GM20000 (cell line): ENCODE measurements around the gene INMT.

Experiments used
- DNase-seq: peaks from one replicate; pipeline ENCODE4 v3.0.0; 2012; ENCODE audit warnings: low spot score
- CTCF ChIP-seq: IDR thresholded peaks from 2 replicates; pipeline ENCODE4 v1.5.1; 2012; ENCODE audit warnings: mild to moderate bottlenecking, control low read depth; ENCODE audit errors: extremely low read depth, missing control alignments

INMT gene

GRCh38 chr7:30740417-30741181 lies 11.3 kb upstream of the INMT start:
- peak; percentile 84 for DNase-seq
- peak; percentile 99 for TF ChIP-seq CTCF

DNA sequence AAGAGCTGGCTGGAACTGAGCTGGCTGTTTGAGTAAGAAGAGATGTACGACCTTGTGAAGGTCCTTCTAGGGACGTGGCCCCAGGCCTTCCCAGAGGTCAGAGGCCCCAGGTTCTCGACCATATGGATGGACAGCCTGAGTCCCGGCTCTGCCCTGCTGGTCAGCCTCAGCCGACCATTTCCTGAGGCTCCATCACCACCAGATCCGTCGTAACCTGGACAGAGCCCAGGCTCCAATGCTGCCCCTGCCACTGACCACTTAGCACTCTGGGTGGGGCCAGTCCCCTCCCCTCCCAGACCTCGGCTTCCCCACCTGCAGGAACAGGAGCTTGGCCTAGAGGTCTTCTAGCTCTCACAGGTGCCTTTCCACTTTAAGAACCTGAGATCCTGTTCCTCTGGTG lies 10.6 kb upstream of the INMT start:
- TF ChIP-seq CTCF = no peak
- DNase-seq = no peak

- no peak for DNase-seq
Measured at GRCh38 chr7:30743371-30744074, 8.4 kb upstream of the INMT start.

GRCh38 chr7:30744075-30744417 lies 7.9 kb upstream of the INMT start:
- TF ChIP-seq CTCF = no peak
- DNase-seq = no peak

More at GRCh38 chr7:30743371-30744074, 8.4 kb upstream of the INMT start:
- no peak for TF ChIP-seq CTCF

DNA sequence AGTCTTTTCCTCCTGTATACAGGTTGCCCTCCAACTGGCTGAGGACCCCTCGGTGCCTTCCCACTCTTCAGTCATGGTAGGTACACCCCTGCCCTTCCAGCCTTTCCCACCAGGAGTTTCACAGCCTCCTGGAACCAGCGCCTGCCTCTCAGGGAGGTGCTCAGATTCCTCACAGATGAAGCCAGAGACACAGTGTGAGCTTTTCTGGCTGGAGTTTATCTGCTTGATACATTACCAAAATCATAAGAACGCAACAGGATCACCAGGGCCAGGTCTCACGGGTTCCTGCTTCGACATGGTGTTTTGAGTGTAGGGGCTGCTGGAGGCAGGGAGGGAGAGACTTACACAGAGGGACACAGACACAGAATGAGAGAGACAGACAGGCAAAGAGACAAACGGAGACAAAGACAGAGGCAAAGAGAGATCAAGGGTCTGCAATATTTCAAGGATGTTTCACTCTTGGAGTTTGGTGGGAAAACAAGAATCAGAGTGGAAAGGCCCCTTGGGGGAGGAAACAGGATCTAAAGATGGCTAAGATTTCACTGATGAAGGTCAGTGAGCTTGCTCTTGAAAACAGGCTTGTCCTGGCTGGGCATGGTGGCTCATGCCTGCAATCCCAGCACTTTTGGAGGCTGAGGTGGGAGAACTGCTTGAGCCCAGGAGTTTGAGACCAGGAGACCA lies 6.5 kb upstream of the INMT start:
- DNase-seq = no peak
- TF ChIP-seq CTCF = no peak

GRCh38 chr7:30750010-30750409 lies 1.9 kb upstream of the INMT start:
- no peak for DNase-seq
- no peak for TF ChIP-seq CTCF
